SH-SY5Y (cell line): ENCODE data around the gene TOR1B.

ENCODE experiments used
- GATA2 ChIP-seq: IDR thresholded peaks from 2 replicates; pipeline ENCODE4 v1.6.1; 2011; ENCODE audit warnings: mild to moderate bottlenecking, low read depth, low read length
- GATA3 ChIP-seq: IDR thresholded peaks from 2 replicates; pipeline ENCODE4 v1.6.1; 2011; ENCODE audit warnings: low read depth, mild to moderate bottlenecking, low read length, moderate library complexity

Gene TOR1B

GRCh38 chr9:129840034-129840433, 37.0 kb downstream of the TOR1B start:
- no peak for TF ChIP-seq GATA2
- TF ChIP-seq GATA3, result no peak

DNA sequence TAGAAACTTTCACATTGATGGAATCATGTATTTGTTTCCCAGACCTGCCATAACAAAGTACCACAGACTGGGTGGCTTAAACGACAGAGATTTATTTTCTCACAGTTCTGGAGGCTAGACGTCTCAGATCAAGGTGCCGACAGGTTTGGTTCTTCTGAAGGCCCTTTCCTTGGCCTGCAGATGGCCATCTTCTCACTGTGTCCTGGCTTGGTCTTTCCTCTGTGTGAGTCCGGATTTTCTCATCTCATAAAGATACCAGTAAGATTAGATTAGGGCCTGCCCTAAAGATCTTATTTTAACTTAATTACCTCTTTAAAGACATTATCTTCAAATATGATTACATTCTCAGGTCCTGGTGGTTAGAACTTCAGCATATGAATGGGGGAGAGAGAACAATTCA, 38.1 kb downstream of the TOR1B start:
- TF ChIP-seq GATA3, result no peak
- no peak for TF ChIP-seq GATA2

DNA sequence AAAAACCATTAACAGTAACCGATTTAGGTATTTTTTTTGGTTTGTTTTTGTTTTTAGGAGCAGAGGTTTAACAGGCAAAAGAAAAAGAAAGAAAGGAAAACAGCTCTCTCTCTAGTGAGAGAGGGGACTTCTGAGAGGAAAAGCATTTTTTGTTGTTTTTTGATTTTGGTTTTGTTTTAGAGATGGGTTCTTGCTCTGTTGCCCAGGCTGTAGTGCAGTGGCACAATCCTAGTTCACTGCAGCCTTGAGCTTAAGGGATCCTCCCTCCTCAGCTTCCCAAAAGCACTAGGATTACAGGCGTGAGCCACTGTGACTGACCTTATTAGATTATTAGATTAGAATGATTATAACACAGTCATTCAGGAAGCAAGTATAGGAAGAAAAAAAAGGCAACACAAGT, 42.4 kb downstream of the TOR1B start:
- TF ChIP-seq GATA3 (no peak), GATA2 (no peak)

GRCh38 chr9:129848712-129849441, 45.9 kb downstream of the TOR1B start:
- no peak for TF ChIP-seq GATA3
- TF ChIP-seq GATA2, result no peak

GRCh38 chr9:129849901-129850300, 46.9 kb downstream of the TOR1B start:
- TF ChIP-seq GATA3, result no peak
- no peak for TF ChIP-seq GATA2

DNA sequence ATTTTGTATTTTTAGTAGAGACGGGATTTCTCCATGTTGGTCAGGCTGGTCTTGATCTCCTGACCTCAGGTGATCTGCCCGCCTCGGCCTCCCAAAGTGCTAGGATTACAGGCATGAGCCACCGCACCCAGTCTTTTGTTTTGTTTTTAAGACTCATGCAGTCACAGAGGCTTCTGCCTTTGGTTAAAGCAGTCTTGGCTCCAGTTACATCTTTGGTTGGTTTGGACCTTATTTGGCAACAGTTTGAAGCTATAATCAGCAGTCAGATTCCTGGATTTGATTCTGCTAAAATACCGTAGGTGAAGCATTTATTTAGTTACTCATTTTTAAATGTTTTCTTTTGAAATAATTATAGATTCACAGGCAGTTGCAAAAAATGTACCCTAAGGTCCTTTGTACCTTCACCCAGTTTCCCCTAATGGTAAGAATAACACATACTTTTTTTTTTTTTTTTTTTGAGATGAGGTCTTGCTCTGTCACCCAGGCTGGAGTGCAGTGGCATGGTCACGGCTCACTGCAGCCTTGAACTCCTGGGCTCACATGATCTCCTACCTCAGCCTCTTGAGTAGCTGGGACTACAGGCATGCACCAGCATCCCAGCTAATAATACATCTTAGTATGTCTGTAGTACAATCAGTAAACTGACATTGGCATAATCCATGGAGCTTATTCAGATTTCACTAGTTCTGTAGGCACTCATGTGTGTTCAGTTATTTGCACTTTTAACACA, 48.0 kb downstream of the TOR1B start:
- TF ChIP-seq GATA2, result no peak
- TF ChIP-seq GATA3, result no peak

DNA sequence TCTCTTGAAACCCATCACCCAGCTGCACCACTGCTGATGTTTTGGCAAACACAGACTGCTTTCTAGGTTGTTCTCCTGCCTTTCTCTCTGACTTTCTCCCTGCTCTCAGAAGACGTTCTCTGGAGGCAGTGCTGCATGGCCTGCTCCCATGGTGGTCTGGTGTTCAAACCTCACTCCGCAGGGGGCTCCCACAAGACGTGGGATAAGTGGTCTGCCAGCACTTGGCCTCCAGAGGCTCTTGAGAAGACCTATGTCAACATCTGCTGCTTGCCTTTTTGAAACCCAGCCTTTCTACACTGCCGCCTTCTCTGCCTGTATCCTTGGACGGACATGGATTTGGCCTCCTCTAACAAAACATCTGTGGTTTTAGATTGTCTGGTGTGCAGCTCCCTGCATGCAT, 48.8 kb downstream of the TOR1B start:
- TF ChIP-seq GATA2 (no peak), GATA3 (no peak)

- TF ChIP-seq GATA2, result no peak
- TF ChIP-seq GATA3, result no peak
Measured at GRCh38 chr9:129852579-129852978, 49.6 kb downstream of the TOR1B start.

DNA sequence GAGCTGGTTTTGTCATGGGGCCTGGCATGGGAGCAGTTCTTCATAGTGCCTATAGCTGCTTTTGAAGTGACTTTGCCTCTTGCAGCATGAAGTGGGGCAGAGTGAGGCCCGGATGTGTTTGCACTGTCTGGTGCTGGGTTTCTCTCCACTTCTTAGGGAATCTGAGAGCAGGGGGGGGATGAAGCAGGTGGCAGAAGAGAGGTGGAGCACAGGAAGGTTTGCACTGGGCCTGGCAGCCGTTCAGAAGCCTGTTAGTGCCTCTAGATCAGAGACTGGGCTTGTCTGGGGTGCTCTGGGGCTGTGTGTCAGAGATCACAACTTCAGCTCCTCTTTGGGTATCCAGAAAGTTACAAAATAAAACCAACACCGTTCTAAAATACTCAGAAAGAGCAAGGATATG, 50.6 kb downstream of the TOR1B start:
- TF ChIP-seq GATA3 (no peak), GATA2 (no peak)

- TF ChIP-seq GATA2 (no peak), GATA3 (no peak)
Measured at GRCh38 chr9:129854588-129855110, 51.7 kb downstream of the TOR1B start.

GRCh38 chr9:129857207-129857606, 54.2 kb downstream of the TOR1B start:
- TF ChIP-seq GATA2, result no peak
- TF ChIP-seq GATA3, result no peak

DNA sequence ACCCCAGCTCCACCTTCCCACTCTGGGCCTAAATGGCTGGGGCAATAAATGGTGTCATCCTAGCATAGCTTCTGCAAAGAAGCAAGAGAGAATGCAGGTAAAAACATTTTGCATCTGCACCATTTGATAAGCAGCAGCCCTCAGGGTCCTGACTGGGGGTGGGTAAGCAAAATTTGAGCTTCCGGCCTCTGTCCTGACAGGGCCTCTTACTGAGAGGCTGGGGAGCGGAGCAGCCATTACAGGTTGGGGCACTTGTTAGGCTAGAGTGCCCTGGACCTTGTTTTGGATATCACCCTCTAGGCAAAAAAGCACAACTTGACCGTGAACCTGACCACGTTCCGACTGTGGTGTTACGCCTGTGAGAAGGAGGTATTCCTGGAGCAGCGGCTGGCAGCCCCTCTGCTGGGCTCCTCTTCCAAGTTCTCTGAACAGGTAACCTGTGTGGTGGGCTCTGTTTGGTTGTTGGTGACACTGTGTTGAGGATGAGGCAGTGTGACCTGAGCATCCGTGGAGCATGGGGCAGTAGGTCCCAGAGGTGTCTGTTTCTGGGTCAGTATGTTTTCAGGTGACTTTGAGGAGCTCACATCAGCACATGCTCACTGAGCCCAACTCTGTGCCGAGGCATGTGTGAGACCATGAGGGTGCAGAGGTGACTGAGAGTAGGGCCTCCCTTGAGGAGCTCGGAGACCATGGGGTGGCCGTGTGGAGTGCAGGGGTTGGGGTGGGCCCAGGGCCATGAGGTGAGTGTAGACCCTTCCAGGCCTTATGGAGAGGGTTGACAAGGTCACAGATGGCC, 55.4 kb downstream of the TOR1B start:
- no peak for TF ChIP-seq GATA2
- no peak for TF ChIP-seq GATA3
